ENCODE results near the gene KRTAP4-12. TPM values are rescaled to one million over a fixed set of nuclear protein-coding genes. Genes with fewer than 3 reads are reported as not detected.
"Not testable (repeated sequence)": the region's sequence is repeated elsewhere in the genome, so short reads cannot be mapped to it uniquely, and the experiment has no call there.

Gene KRTAP4-12
- polyA plus RNA-seq, 3 donors, result not detected

GRCh38 chr17:41163828-41164227 lies 39.8 kb upstream of the KRTAP4-12 start:
- Histone ChIP-seq H3K4me3 (replicated peaks in 1 of 3; ENCODE audit: low read depth in 2 of 3, low read length in 3 of 3) (no peak overlapping the region), H3K79me2 (ENCODE audit: insufficient read depth, low read length) (no peaks in the 10 kb centered on the region), H3K36me3 (replicated peaks in 1 of 2; ENCODE audit: control insufficient read depth in 1 of 2, insufficient read depth in 2 of 2, low read length in 2 of 2) (no peaks in the 10 kb centered on the region), H3K4me2 (replicated peaks; ENCODE audit: extremely low read depth, low read length, poor library complexity, severe bottlenecking) (no peak overlapping the region), H3K27me3 (ENCODE audit: control insufficient read depth in 2 of 2, insufficient read depth in 2 of 2, low read length in 2 of 2) (no peaks in the 10 kb centered on the region), H3K9ac (ENCODE audit: insufficient read depth, low read length, poor library complexity, severe bottlenecking) (no peak overlapping the region), H3K4me1 (ENCODE audit: control insufficient read depth in 1 of 2, insufficient read depth in 2 of 2, low read length in 2 of 2) (no peaks in the 10 kb centered on the region), H3K27ac (ENCODE audit: low read depth in 1 of 2, low read length in 2 of 2) (no peak overlapping the region), H3K9me3 (replicated peaks in 1 of 2; ENCODE audit: control insufficient read depth in 1 of 2, insufficient read depth in 1 of 2, low read length in 2 of 2) (no peaks in the 10 kb centered on the region), H2AFZ (ENCODE audit: insufficient read depth, low read depth, low read length, poor library complexity, severe bottlenecking) (no peak overlapping the region), H4K20me1 (ENCODE audit: insufficient read depth, low read length) (no peaks in the 10 kb centered on the region)
- no peak for TF ChIP-seq CTCF (IDR thresholded peaks at IDR 0.05)
- 86% methylated on average over 4 of the region's 7 CpGs for WGBS (ENCODE audit: insufficient coverage)
- peaks cover 2 to 4% (median 2%) of the 10 kb centered on the region in 3 donors for H3K27me3 Mint-ChIP-seq (ENCODE audit: low read depth in 3 of 3)
- H3K9me3 Mint-ChIP-seq, result peaks cover 0 to 2% (median 0%) of the 10 kb centered on the region in 7 donors
- H3K4me3 Mint-ChIP-seq, result no peak overlapping the region
- no peak for DNase-seq
- H3K4me1 Mint-ChIP-seq, result no peaks in the 10 kb centered on the region
- H3K36me3 Mint-ChIP-seq, result no peaks in the 10 kb centered on the region
- no peak overlapping the region for H3K27ac Mint-ChIP-seq
- intact Hi-C loops (cut with micrococcal nuclease), result no loop called here

DNA sequence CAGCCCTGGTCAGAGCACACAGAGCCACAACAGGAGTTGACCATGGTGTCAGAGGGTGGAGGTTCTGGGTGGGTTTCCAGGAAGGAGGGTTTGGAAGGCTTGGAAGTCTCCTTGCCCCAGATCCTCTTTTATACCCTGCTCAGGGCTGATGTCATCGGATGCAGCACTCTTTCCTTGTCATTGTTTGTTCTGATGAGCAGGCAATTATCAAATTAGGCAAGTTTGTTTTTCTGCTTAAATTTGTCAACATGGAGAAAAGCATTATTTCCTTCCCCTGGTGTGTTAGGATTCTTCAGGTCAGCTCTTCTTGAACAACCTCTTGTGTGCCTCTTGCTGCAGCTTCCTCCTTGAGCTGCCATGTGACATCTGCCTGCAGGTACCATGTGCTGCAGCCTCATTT lies 36.7 kb upstream of the KRTAP4-12 start, which contains the start of gene KRTAP4-4:
TSS of gene KRTAP4-4 (minus strand) at position 101 of the 400 bp plus-strand sequence. CDS start at position 44, 57 bp downstream.
- Histone ChIP-seq H3K27me3 (ENCODE audit: control insufficient read depth in 2 of 2, insufficient read depth in 2 of 2, low read length in 2 of 2) (no peaks in the 10 kb centered on the region), H3K9me3 (replicated peaks in 1 of 2; ENCODE audit: control insufficient read depth in 1 of 2, insufficient read depth in 1 of 2, low read length in 2 of 2) (no peaks in the 10 kb centered on the region), H3K4me1 (ENCODE audit: control insufficient read depth in 1 of 2, insufficient read depth in 2 of 2, low read length in 2 of 2) (no peaks in the 10 kb centered on the region), H3K79me2 (ENCODE audit: insufficient read depth, low read length) (no peaks in the 10 kb centered on the region), H3K36me3 (replicated peaks in 1 of 2; ENCODE audit: control insufficient read depth in 1 of 2, insufficient read depth in 2 of 2, low read length in 2 of 2) (no peaks in the 10 kb centered on the region), H3K4me3 (replicated peaks in 1 of 3; ENCODE audit: low read depth in 2 of 3, low read length in 3 of 3) (no peak within 1 kb of the TSS), H2AFZ (ENCODE audit: insufficient read depth, low read depth, low read length, poor library complexity, severe bottlenecking) (no peak within 1 kb of the TSS), H4K20me1 (ENCODE audit: insufficient read depth, low read length) (no peaks in the 10 kb centered on the region), H3K4me2 (replicated peaks; ENCODE audit: extremely low read depth, low read length, poor library complexity, severe bottlenecking) (no peak within 1 kb of the TSS), H3K27ac (ENCODE audit: low read depth in 1 of 2, low read length in 2 of 2) (no peak within 1 kb of the TSS), H3K9ac (ENCODE audit: insufficient read depth, low read length, poor library complexity, severe bottlenecking) (no peak within 1 kb of the TSS)
- no peak for TF ChIP-seq CTCF (IDR thresholded peaks at IDR 0.05)
- no peaks in the 10 kb centered on the region for H3K36me3 Mint-ChIP-seq
- H3K4me3 Mint-ChIP-seq, result no peak within 1 kb of the TSS
- H3K4me1 Mint-ChIP-seq, result no peaks in the 10 kb centered on the region
- no CpG with 5 or more reads among the region's 1 CpG for WGBS (ENCODE audit: insufficient coverage)
- H3K27me3 Mint-ChIP-seq (ENCODE audit: low read depth in 3 of 3), result peaks cover 0 to 4% (median 4%) of the 10 kb centered on the region in 3 donors
- DNase-seq, result no peak
- peaks cover 0 to 2% (median 0%) of the 10 kb centered on the region in 7 donors for H3K9me3 Mint-ChIP-seq
- no peak within 1 kb of the TSS for H3K27ac Mint-ChIP-seq
- intact Hi-C loops (cut with micrococcal nuclease), result no loop called here

DNA sequence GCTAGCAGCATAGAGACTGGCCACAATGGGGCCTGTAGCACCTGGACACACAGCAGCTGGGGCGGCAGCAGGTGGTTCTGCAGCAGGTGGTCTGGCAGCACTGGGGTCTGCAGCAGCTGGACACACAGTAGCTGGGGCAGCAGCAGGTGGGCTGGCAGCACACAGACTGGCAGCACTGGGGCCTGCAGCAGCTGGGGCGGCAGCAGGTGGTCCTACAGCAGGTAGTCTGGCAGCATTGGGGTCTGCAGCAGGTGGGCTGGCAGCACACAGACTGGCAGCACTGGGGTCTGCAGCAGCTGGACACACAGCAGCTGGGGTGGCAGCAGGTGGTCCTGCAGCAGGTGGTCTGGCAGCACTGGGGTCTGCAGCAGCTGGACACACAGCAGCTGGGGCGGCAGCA lies 36.2 kb upstream of the KRTAP4-12 start:
- H3K9ac ChIP-seq (ENCODE audit: insufficient read depth, low read length, poor library complexity, severe bottlenecking); H2AFZ ChIP-seq (ENCODE audit: insufficient read depth, low read depth, low read length, poor library complexity, severe bottlenecking); H3K4me3 Mint-ChIP-seq; H3K4me3 ChIP-seq (replicated peaks in 1 of 3; ENCODE audit: low read depth in 2 of 3, low read length in 3 of 3); H3K4me1 Mint-ChIP-seq; H3K4me2 ChIP-seq (replicated peaks; ENCODE audit: extremely low read depth, low read length, poor library complexity, severe bottlenecking); H3K9me3 Mint-ChIP-seq; intact Hi-C loops (cut with micrococcal nuclease); H3K79me2 ChIP-seq (ENCODE audit: insufficient read depth, low read length); H3K36me3 Mint-ChIP-seq; H3K9me3 ChIP-seq (replicated peaks in 1 of 2; ENCODE audit: control insufficient read depth in 1 of 2, insufficient read depth in 1 of 2, low read length in 2 of 2); H3K36me3 ChIP-seq (replicated peaks in 1 of 2; ENCODE audit: control insufficient read depth in 1 of 2, insufficient read depth in 2 of 2, low read length in 2 of 2); H3K27ac ChIP-seq (ENCODE audit: low read depth in 1 of 2, low read length in 2 of 2); H3K27me3 Mint-ChIP-seq (ENCODE audit: low read depth in 3 of 3); H4K20me1 ChIP-seq (ENCODE audit: insufficient read depth, low read length); H3K4me1 ChIP-seq (ENCODE audit: control insufficient read depth in 1 of 2, insufficient read depth in 2 of 2, low read length in 2 of 2); H3K27ac Mint-ChIP-seq; H3K27me3 ChIP-seq (ENCODE audit: control insufficient read depth in 2 of 2, insufficient read depth in 2 of 2, low read length in 2 of 2); DNase-seq: not testable (repeated sequence)
- 97% methylated on average over 2 of the region's 3 CpGs for WGBS (ENCODE audit: insufficient coverage)

All from CD14-positive monocyte (primary cell).